ENCODE data around the gene PAOX.
"Not testable (repeated sequence)": the region's sequence is repeated elsewhere in the genome, so short reads cannot be mapped to it uniquely, and the experiment has no call there.

The PAOX gene

DNA sequence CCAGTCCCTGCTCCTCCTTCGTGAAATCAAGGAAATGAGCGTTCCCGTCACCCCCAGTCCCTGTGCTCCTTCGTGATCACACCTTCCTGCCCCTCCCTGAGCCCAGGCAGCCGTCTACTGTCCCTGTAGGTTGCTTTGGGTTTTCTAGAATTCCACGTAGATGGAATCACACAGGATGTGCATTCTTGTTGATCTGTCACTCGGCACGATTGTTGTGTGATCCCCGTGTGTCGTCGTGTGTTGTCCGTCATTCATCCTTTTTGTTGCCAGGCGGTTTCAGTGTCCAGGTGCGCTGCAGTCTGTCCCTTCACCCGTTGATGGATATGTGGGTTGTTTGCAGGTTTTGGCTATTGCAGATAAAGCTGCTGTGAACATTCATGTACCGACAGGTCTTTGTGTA lies 24.3 kb downstream of the PAOX start:
- DNase-seq, result no peak

DNA sequence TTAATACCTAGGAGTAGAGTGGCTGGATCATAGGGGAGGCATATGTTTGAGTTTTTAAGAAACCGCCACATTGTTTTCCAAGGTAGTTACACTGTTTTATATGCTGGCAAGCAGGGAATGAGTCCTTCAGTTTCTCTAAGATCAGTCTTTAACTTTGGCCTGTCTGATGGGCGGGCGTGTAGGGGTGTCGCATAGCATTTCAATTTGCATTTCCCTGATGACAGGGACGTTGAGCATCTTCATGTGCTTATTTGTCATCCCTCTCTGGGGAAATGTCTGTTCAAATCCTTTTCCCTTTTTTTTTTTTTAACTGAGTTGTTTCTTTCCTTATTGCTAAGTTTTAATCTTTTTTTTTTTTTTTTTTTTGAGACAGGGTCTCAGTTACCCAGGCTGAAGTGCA lies 24.7 kb downstream of the PAOX start:
- no peak for DNase-seq

DNA sequence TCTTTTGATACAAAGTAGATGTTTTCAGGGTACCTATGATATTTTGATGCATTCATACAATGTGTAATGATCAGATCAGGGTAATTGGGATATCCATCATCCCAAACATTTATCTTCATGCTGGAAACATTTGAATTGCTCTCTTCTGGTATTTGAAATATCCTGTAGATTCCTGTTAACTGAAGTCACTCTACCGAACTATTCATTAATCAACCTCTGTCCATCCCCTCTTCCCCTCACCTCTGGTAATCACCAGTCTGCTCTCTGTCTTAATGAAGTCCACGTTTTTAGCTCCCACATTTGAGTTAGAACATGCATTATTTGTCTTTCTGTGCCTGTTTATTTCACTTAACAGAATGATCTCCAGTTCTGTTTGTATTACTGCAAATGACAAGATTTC lies 26.2 kb downstream of the PAOX start:
- DNase-seq, result no peak

DNA sequence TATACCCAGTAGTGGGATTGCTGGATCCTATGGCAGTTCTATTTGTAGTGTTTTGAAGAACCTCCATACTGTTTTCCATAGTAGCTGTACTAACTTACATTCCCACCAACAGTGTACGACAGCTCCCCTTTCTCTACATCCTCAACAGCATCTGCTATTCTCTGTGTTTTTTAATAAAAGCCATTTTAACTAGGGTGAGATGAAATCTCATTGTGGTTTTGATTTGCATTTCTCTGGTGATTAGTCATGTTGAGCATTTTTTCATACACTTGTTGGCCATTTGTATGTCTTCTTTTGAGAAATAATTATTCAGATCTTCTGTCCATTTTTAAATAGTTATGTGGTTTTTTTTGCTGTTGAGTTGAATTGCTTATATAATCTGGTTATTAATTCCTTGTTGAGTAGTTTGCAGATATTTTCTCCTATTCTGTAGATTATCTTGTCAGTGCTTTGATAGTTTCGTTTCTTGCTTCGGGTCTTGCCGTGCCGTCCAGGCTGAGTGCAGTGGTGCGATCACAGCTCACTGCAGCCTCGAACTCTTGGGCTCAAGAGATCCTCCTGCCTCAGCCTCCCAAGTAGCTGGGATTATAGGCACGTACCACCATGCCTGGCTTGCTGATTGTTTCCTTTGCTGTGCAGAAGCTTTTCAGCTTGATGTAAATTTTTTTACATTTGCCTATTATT lies 26.9 kb downstream of the PAOX start:
- no peak for DNase-seq

DNA sequence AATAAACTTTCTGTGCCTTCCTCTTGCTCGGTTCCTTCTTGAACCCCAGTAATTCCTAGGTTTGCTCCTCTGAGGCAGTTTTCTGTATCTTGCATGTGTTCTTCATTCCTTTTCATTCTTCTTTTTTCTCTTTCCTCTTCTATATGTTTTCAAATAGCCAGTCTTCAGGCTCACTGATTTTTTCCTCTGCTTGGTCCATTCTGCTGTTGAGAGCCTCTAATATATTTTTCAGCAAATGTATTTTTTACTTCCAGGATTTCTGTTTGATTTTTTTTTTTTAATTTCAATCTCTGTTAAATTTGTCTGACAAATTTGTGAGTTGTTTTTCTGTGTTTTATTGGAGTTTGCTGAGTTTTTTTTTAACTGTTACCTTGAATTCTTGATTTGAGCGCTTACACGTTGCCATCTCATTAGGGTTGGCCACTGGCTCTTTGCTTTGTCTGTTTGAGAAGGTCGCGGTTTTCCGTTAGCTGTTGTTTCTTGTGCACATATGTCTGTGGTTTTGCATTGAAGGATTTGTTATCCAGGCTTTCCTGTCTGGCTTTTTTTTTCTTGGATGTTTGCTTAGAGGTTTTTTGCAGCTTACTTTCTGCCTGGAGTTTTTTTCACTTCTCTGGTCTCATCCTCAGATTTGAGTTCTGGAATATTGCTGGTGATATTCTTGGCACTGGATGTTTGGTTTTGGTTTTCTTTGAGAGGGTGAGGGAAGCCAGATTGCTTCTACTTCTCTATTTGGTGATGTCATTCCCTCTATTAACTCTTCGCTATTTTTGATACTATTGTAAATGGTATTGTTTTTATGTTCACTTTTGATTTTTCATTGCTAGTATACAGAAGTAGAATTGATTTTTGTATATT lies 32.7 kb downstream of the PAOX start:
- DNase-seq, result no peak

- no peak for DNase-seq
Measured at GRCh38 chr10:133412381-133412711, 33.3 kb downstream of the PAOX start.

- DNase-seq, result not testable (repeated sequence)
Measured at GRCh38 chr10:133414401-133414800, 35.3 kb downstream of the PAOX start.

- DNase-seq, result no peak
Measured at GRCh38 chr10:133415752-133416151, 36.7 kb downstream of the PAOX start.

GRCh38 chr10:133418289-133418993 lies 39.4 kb downstream of the PAOX start:
- no peak for DNase-seq

- no peak for DNase-seq
Measured at GRCh38 chr10:133419211-133419950, 40.3 kb downstream of the PAOX start.

DNA sequence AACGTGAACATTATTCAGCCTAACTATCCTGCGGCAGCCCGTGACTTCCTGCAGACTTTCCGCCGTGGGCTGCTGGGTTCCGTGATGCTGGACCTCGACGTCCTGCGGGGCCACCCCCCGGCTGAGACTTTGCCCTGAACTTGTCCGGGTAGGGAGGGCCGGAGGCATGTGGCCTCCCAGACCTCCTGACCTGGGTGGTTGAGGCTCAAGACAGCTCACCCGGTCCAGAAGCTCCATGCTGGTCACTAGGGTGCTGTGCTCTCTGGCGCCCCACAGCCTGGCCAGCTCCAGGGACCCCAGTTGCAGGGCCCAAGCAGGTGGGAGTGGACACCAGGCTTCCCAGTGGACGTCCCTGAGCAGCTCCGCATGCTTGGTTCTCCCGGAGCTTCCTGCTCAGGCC lies 41.0 kb downstream of the PAOX start:
- no peak for DNase-seq

GRCh38 chr10:133420579-133420978 lies 41.5 kb downstream of the PAOX start:
- DNase-seq, result no peak

- no peak for DNase-seq
Measured at GRCh38 chr10:133421336-133422222, 42.5 kb downstream of the PAOX start.

DNA sequence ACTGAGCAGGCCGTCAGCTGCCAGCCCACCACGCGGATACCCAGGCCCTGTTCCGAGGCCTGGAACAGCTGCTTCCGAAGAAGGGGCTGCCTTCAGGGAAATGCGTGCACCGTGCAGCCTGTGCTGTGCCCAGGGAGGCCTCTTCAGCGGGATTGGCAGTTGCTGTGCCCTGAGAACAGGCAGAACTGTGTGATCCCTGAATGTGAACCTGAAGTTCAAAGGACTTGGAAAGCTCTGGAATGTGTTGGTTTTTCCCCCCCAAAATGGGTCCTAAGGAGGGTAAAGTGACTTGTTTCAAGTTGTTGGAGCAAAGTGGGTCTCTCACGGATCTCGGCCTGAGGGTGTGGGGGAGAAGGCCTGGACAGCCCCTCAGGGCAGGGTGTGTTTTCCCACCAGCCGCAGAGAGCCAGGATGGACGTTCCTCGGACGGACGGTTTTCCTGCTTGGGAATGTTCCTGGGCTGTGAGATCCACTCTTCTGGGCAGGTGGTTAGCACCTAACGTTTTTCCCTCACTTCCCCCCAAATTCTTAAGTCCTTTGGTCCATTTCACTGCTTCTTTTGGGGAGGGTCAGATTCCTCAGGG lies 43.3 kb downstream of the PAOX start:
- DNase-seq, result no peak

- no peak for DNase-seq
Measured at GRCh38 chr10:133422807-133423771, 44.0 kb downstream of the PAOX start.

DNA sequence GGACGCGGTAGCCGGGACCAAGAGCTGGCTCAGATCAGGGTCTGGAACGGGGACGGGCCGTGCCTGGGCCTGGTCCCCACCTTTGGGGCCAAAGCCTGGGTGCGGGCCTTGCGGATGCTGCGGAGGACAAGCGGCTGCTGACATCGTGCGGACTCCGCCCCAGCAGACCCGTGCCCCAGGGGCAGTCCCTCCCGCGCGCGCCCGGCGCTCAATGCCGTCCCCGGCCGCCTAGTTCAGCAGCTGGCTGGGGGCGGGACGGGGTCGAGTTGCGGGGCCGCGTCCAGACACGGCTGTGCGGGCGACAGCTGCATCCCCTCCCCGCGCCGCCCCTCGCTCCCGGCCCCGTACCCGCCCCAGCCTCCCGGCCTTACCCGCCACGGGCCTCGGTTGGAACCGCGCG lies 45.0 kb downstream of the PAOX start:
- not testable (repeated sequence) for DNase-seq

- not testable (repeated sequence) for DNase-seq
Measured at GRCh38 chr10:133424601-133425000, 45.5 kb downstream of the PAOX start, which contains the start of gene SPRN. TSS of gene SPRN (minus strand) at chr10:133424625. CDS start at chr10:133423681, 944 bp downstream.

GRCh38 chr10:133429571-133429970 lies 50.5 kb downstream of the PAOX start:
- not testable (repeated sequence) for DNase-seq
